Tibial nerve (tissue), 4 donors: ENCODE measurements around the gene C2.
"Not testable (repeated sequence)": the region's sequence is repeated elsewhere in the genome, so short reads cannot be mapped to it uniquely, and the experiment has no call there.

Source experiments
- CTCF ChIP-seq, 5 experiments: fragments of 200-600 bp in 3 of 5; fragments of 450-650 bp in 2 of 5; sonication (generic) in 3 of 5; IDR thresholded peaks; one replicate each; pipeline ENCODE4 v1.5.1; 2016 to 2019; ENCODE audit warnings: antibody characterized with exemption in 5 of 5, mild to moderate bottlenecking in 3 of 5, moderate library complexity in 2 of 5
- EP300 ChIP-seq, 2 donors: sonication (generic); formaldehyde crosslinking; IDR thresholded peaks; one replicate each; pipeline ENCODE4 v1.6.1; 2017; ENCODE audit warnings: antibody characterized with exemption in 2 of 2, mild to moderate bottlenecking in 1 of 2
- POLR2A ChIP-seq, 2 donors: fragments of 450-650 bp; IDR thresholded peaks; one replicate each; pipeline ENCODE4 v1.6.1; 2017; ENCODE audit warnings: antibody characterized with exemption in 2 of 2, mild to moderate bottlenecking in 2 of 2, moderate library complexity in 2 of 2

- not testable (repeated sequence) for TF ChIP-seq CTCF, EP300, POLR2A (IDR thresholded peaks at IDR 0.05)
Observed at GRCh38 chr6:31994421-31994820, 66.9 kb downstream of the C2 start.
